Measurements from ENCODE around the gene NUP62.

Gene NUP62

GRCh38 chr19:49869009-49869483 lies 60.3 kb downstream of the NUP62 start:
- H3K4me3 ChIP-seq (replicated peaks; ENCODE audit: low read depth, low read length): peak overlapping the region; percentile 53
- no peak for TF ChIP-seq CTCF (IDR thresholded peaks at IDR 0.05; ENCODE audit: insufficient read depth, low read length, poor library complexity, severe bottlenecking)
- DNase-seq (ENCODE audit: extremely low read depth, insufficient read length): no peak
- no peaks in the 10 kb centered on the region for H3K27me3 ChIP-seq (replicated peaks; ENCODE audit: control insufficient read depth, insufficient read depth, low read length)
- peaks cover 7% of the 10 kb centered on the region for H3K36me3 ChIP-seq (ENCODE audit: control insufficient read depth, insufficient read depth, low read length)

- Histone ChIP-seq H3K4me3 (replicated peaks; ENCODE audit: low read depth, low read length) (peak within 1 kb of the TSS; percentile 78), H3K36me3 (ENCODE audit: control insufficient read depth, insufficient read depth, low read length) (peaks cover 19% of the 10 kb centered on the region), H3K27me3 (replicated peaks; ENCODE audit: control insufficient read depth, insufficient read depth, low read length) (no peaks in the 10 kb centered on the region)
- no peak for TF ChIP-seq CTCF (IDR thresholded peaks at IDR 0.05; ENCODE audit: insufficient read depth, low read length, poor library complexity, severe bottlenecking)
- DNase-seq (ENCODE audit: extremely low read depth, insufficient read length): peak; percentile 93
Observed at GRCh38 chr19:49866933-49867782, 62.1 kb downstream of the NUP62 start, which contains the start of gene PNKP. TSS of gene PNKP (minus strand) at chr19:49867576. CDS start at chr19:49867204, 372 bp downstream.

- no peak for DNase-seq (ENCODE audit: extremely low read depth, insufficient read length)
- H3K27me3 ChIP-seq (replicated peaks; ENCODE audit: control insufficient read depth, insufficient read depth, low read length): no peaks in the 10 kb centered on the region
- peaks cover 31% of the 10 kb centered on the region for H3K36me3 ChIP-seq (ENCODE audit: control insufficient read depth, insufficient read depth, low read length)
- no peak overlapping the region for H3K4me3 ChIP-seq (replicated peaks; ENCODE audit: low read depth, low read length)
- no peak for TF ChIP-seq CTCF (IDR thresholded peaks at IDR 0.05; ENCODE audit: insufficient read depth, low read length, poor library complexity, severe bottlenecking)
Observed at GRCh38 chr19:49864890-49865289, 64.4 kb downstream of the NUP62 start.

- Histone ChIP-seq H3K4me3 (replicated peaks; ENCODE audit: low read depth, low read length) (no peak overlapping the region), H3K27me3 (replicated peaks; ENCODE audit: control insufficient read depth, insufficient read depth, low read length) (no peaks in the 10 kb centered on the region), H3K36me3 (ENCODE audit: control insufficient read depth, insufficient read depth, low read length) (peaks cover 35% of the 10 kb centered on the region)
- no peak for TF ChIP-seq CTCF (IDR thresholded peaks at IDR 0.05; ENCODE audit: insufficient read depth, low read length, poor library complexity, severe bottlenecking)
- DNase-seq (ENCODE audit: extremely low read depth, insufficient read length): no peak
Observed at GRCh38 chr19:49863935-49864320, 65.4 kb downstream of the NUP62 start.

GRCh38 chr19:49863254-49863934 lies 65.9 kb downstream of the NUP62 start:
- Histone ChIP-seq H3K36me3 (ENCODE audit: control insufficient read depth, insufficient read depth, low read length) (peaks cover 38% of the 10 kb centered on the region), H3K4me3 (replicated peaks; ENCODE audit: low read depth, low read length) (no peak overlapping the region), H3K27me3 (replicated peaks; ENCODE audit: control insufficient read depth, insufficient read depth, low read length) (no peaks in the 10 kb centered on the region)
- TF ChIP-seq CTCF (IDR thresholded peaks at IDR 0.05; ENCODE audit: insufficient read depth, low read length, poor library complexity, severe bottlenecking): no peak
- DNase-seq (ENCODE audit: extremely low read depth, insufficient read length): no peak
